Panc1 (cell line): ENCODE data around the gene SPATA31D1. TPM values are rescaled to one million over a fixed set of nuclear protein-coding genes. Genes with fewer than 3 reads are reported as not detected.

ENCODE experiments used
- ATAC-seq: fragments of 200-7000 bp; cut with Tn5 transposase; 2 replicates; pipeline ENCODE4 v1.9.1; 2020; ENCODE audit warnings: mild to moderate bottlenecking, moderate library complexity
- BruUV-seq: library from RNA; stranded (reverse); fragments of 400-500 nt; replicated peaks from 2 replicates; lab custom pipeline; 2021; lab: Mats Ljungman, UMichigan
- CTCF ChIA-PET: fragments of 300-600 bp; sonication (Branson Sonifier 250); formaldehyde crosslinking; loops from one replicate; lab custom pipeline; 2022; ENCODE audit warnings: antibody characterized with exemption; lab: Charles Lee
- POLR2A ChIA-PET: fragments of 300-600 bp; sonication (Branson Sonifier 250); formaldehyde crosslinking; loops from one replicate; lab custom pipeline; 2022; ENCODE audit warnings: antibody characterized with exemption; lab: Charles Lee
- DNase-seq: peaks from one replicate; pipeline ENCODE4 v3.0.0-alpha.2; 2010; ENCODE audit warnings: low read depth, low spot score
- H3K27ac ChIP-seq: 2 replicates; pipeline ENCODE4 v1.5.1; 2011; ENCODE audit warnings: mild to moderate bottlenecking, low read length, inconsistent platforms
- H3K27me3 ChIP-seq: fragments of 200-500 bp; sonication (Bioruptor generic); 2 replicates; pipeline ENCODE4 v1.6.0; 2014; ENCODE audit warnings: low read length, inconsistent platforms; ENCODE audit not compliant: control insufficient read depth, insufficient read depth
- H3K36me3 ChIP-seq: fragments of 200-500 bp; sonication (Bioruptor generic); 2 replicates; pipeline ENCODE4 v1.5.1; 2014; ENCODE audit warnings: inconsistent platforms, mild to moderate bottlenecking, low read length, moderate library complexity; ENCODE audit not compliant: control insufficient read depth, insufficient read depth
- H3K4me1 ChIP-seq: 2 replicates; pipeline ENCODE4 v1.5.1; 2011; ENCODE audit warnings: inconsistent platforms, mild to moderate bottlenecking, low read length, moderate library complexity; ENCODE audit not compliant: control insufficient read depth, insufficient read depth
- H3K4me3 ChIP-seq, 2 experiments: 2 replicates each; pipeline ENCODE4 v1.5.1; 2011 to 2012; ENCODE audit warnings: low read depth in 2 of 2, low read length in 2 of 2, mild to moderate bottlenecking in 2 of 2, inconsistent platforms in 1 of 2, moderate library complexity in 1 of 2
- H3K9me3 ChIP-seq: fragments of 200-500 bp; sonication (Bioruptor generic); 2 replicates; pipeline ENCODE4 v1.5.1; 2014; ENCODE audit warnings: low read depth, mild to moderate bottlenecking, inconsistent platforms, low read length, moderate library complexity; ENCODE audit not compliant: control insufficient read depth, insufficient read depth
- POLR2AphosphoS5 ChIP-seq: IDR thresholded peaks from 2 replicates; pipeline ENCODE4 v1.6.1; 2012; ENCODE audit warnings: mild to moderate bottlenecking, low read depth, low read length, moderate library complexity
- REST ChIP-seq, 2 experiments: IDR thresholded peaks; 2 replicates each; pipeline ENCODE4 v1.6.1; 2011 to 2012; ENCODE audit warnings: low read depth in 2 of 2, control low read depth in 1 of 2, low read length in 1 of 2, mild to moderate bottlenecking in 1 of 2, moderate library complexity in 1 of 2; ENCODE audit not compliant: insufficient read depth in 1 of 2
- SIN3A ChIP-seq: IDR thresholded peaks from 2 replicates; pipeline ENCODE4 v1.6.1; 2012; ENCODE audit warnings: low read depth, mild to moderate bottlenecking, low read length, moderate library complexity, borderline replicate concordance; ENCODE audit not compliant: insufficient read depth
- TCF7L2 ChIP-seq: IDR thresholded peaks from 2 replicates; pipeline ENCODE4 v1.6.1; 2011; ENCODE audit warnings: mild to moderate bottlenecking, low read depth, low read length, inconsistent platforms
- in situ Hi-C: cut with HindIII; loops from 2 replicates; pipeline ENCODE4 v1.10.0; 2016; ENCODE audit warnings: low sequenced_read_pairs, low pct_unique_long_range_greater_than_20kb
- intact Hi-C: fragments of 100-400 bp; cut with micrococcal nuclease; formaldehyde crosslinking; loops from one replicate; pipeline ENCODE4 v1.10.0; 2022; ENCODE audit not compliant: unreplicated experiment
- total RNA-seq: library from RNA; stranded (reverse); gene quantifications from one replicate; pipeline ENCODE4 v1.2.1, GENCODE V29; 2021; ENCODE audit not compliant: unreplicated experiment
- TF ChIP-seq, protein P1 (sequence below): fragments of 450-650 bp; IDR thresholded peaks from 2 replicates; pipeline ENCODE4 v1.5.1; 2017; ENCODE audit warnings: mild to moderate bottlenecking

Gene SPATA31D1
- total RNA-seq, 1 experiment from 2014 or later, result not detected

DNA sequence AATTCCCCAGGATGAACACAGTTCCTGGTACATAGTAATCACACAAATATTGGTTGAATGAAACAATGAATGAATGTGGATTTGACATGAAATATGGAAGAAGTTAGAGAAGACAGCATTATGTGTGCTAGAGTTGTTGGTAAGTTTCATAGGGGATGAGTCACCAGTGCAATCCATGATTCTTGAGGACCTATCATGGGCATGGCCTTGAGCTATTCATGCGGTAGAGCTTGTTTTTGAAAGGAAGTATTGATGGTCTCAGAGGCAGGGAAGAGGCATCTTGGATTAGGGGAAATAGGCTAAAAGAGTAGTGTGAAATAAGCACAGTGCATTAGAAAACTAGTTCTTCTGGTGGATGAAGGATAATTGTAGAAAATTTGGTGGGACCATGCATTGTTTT is 22.1 kb downstream of the SPATA31D1 start:
- H3K36me3 ChIP-seq, result no peaks in the 10 kb centered on the region
- intact Hi-C loops (no loop called here), in situ Hi-C loops (no loop called here)
- DNase-seq (no peak), ATAC-seq (no peak)
- no peaks in the 10 kb centered on the region for H3K27me3 ChIP-seq
- H3K4me3 ChIP-seq, result no peak overlapping the region
- TF ChIP-seq POLR2AphosphoS5, result no peak
- no peak for TF ChIP-seq REST (IDR thresholded peaks at IDR 0.05; ENCODE audit: insufficient read depth in 1 of 2, low read depth in 2 of 2, low read length in 1 of 2)
- no peak for TF ChIP-seq SIN3A
- TF ChIP-seq, protein P1, sequence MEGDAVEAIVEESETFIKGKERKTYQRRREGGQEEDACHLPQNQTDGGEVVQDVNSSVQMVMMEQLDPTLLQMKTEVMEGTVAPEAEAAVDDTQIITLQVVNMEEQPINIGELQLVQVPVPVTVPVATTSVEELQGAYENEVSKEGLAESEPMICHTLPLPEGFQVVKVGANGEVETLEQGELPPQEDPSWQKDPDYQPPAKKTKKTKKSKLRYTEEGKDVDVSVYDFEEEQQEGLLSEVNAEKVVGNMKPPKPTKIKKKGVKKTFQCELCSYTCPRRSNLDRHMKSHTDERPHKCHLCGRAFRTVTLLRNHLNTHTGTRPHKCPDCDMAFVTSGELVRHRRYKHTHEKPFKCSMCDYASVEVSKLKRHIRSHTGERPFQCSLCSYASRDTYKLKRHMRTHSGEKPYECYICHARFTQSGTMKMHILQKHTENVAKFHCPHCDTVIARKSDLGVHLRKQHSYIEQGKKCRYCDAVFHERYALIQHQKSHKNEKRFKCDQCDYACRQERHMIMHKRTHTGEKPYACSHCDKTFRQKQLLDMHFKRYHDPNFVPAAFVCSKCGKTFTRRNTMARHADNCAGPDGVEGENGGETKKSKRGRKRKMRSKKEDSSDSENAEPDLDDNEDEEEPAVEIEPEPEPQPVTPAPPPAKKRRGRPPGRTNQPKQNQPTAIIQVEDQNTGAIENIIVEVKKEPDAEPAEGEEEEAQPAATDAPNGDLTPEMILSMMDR, result no peak
- no peak for TF ChIP-seq TCF7L2
- no peak overlapping the region for H3K27ac ChIP-seq
- BruUV-seq, result no TSS peak
- POLR2A ChIA-PET, result no interaction called here
- no peaks in the 10 kb centered on the region for H3K9me3 ChIP-seq
- CTCF ChIA-PET, result no interaction called here
- no peaks in the 10 kb centered on the region for H3K4me1 ChIP-seq

GRCh38 chr9:82011133-82011532 is 22.6 kb downstream of the SPATA31D1 start:
- ChIA-PET POLR2A (no interaction called here), CTCF (no interaction called here)

More at GRCh38 chr9:82011133-82011532, 22.6 kb downstream of the SPATA31D1 start:
- no peaks in the 10 kb centered on the region for H3K9me3 ChIP-seq
- no peaks in the 10 kb centered on the region for H3K4me1 ChIP-seq
- no peak for DNase-seq
- no peak overlapping the region for H3K27ac ChIP-seq
- TF ChIP-seq POLR2AphosphoS5, result no peak
- no peak for TF ChIP-seq TCF7L2
- no peak for TF ChIP-seq SIN3A
- TF ChIP-seq, protein P1, result no peak
- no peak for TF ChIP-seq REST (IDR thresholded peaks at IDR 0.05; ENCODE audit: insufficient read depth in 1 of 2, low read depth in 2 of 2, low read length in 1 of 2)
- no peaks in the 10 kb centered on the region for H3K27me3 ChIP-seq
- no peaks in the 10 kb centered on the region for H3K36me3 ChIP-seq
- BruUV-seq, result no TSS peak
- no peak for ATAC-seq
- intact Hi-C loops, result no loop called here
- no peak overlapping the region for H3K4me3 ChIP-seq
- in situ Hi-C loops, result no loop called here
